RCC 7860 (cell line): ENCODE measurements around the gene TVP23C.

Experiments used
- DNase-seq: peaks from one replicate; pipeline ENCODE4 v3.0.0-alpha.2; 2015; ENCODE audit warnings: low spot score
- FAIRE-seq: peaks from 2 replicates; lab custom pipeline; 2012; peaks lifted over from hg19 to GRCh38; lab: Jason Lieb, UNC

Gene TVP23C

GRCh38 chr17:15498107-15498506 is 65.2 kb downstream of the TVP23C start:
- FAIRE-seq = no peak

GRCh38 chr17:15496735-15497670 is 66.3 kb downstream of the TVP23C start:
- no peak for DNase-seq
- FAIRE-seq = no peak

More at GRCh38 chr17:15498107-15498506, 65.2 kb downstream of the TVP23C start:
- DNase-seq = no peak

GRCh38 chr17:15494821-15495220 is 68.5 kb downstream of the TVP23C start:
- no peak for FAIRE-seq
- no peak for DNase-seq

GRCh38 chr17:15493693-15494035 is 69.6 kb downstream of the TVP23C start:
- FAIRE-seq = no peak

GRCh38 chr17:15492791-15493692 is 70.2 kb downstream of the TVP23C start:
- no peak for DNase-seq
- FAIRE-seq = no peak

More at GRCh38 chr17:15493693-15494035, 69.6 kb downstream of the TVP23C start:
- DNase-seq = no peak

- DNase-seq (no peak), FAIRE-seq (no peak)
Observed at GRCh38 chr17:15492186-15492585, 71.1 kb downstream of the TVP23C start.

- peak; percentile 61 for DNase-seq
- FAIRE-seq = no peak
Observed at GRCh38 chr17:15490634-15491261, 72.5 kb downstream of the TVP23C start.

- FAIRE-seq = no peak
- no peak for DNase-seq
Observed at GRCh38 chr17:15488557-15488956, 74.7 kb downstream of the TVP23C start.

- FAIRE-seq = no peak
Observed at GRCh38 chr17:15485045-15485444, 78.2 kb downstream of the TVP23C start.

GRCh38 chr17:15483431-15483830 is 79.9 kb downstream of the TVP23C start:
- DNase-seq (no peak), FAIRE-seq (no peak)

More at GRCh38 chr17:15485045-15485444, 78.2 kb downstream of the TVP23C start:
- DNase-seq = no peak

- FAIRE-seq = no peak
Observed at GRCh38 chr17:15482476-15482875, 80.8 kb downstream of the TVP23C start.

GRCh38 chr17:15481481-15481880 is 81.8 kb downstream of the TVP23C start:
- FAIRE-seq = no peak

More at GRCh38 chr17:15482476-15482875, 80.8 kb downstream of the TVP23C start:
- no peak for DNase-seq

GRCh38 chr17:15480204-15480603 is 83.1 kb downstream of the TVP23C start:
- DNase-seq = no peak
- no peak for FAIRE-seq

More at GRCh38 chr17:15481481-15481880, 81.8 kb downstream of the TVP23C start:
- no peak for DNase-seq

- DNase-seq (no peak), FAIRE-seq (no peak)
Observed at GRCh38 chr17:15479703-15480102, 83.6 kb downstream of the TVP23C start.

GRCh38 chr17:15478845-15479244 is 84.4 kb downstream of the TVP23C start:
- DNase-seq (no peak), FAIRE-seq (no peak)

GRCh38 chr17:15475631-15476354 is 87.5 kb downstream of the TVP23C start:
- no peak for FAIRE-seq
- DNase-seq = no peak

GRCh38 chr17:15472891-15473290 is 90.4 kb downstream of the TVP23C start:
- no peak for FAIRE-seq
- no peak for DNase-seq

GRCh38 chr17:15470536-15470935 is 92.7 kb downstream of the TVP23C start:
- DNase-seq = no peak
- no peak for FAIRE-seq

GRCh38 chr17:15469260-15469659 is 94.0 kb downstream of the TVP23C start:
- no peak for FAIRE-seq
- no peak for DNase-seq

GRCh38 chr17:15468126-15468525 is 95.2 kb downstream of the TVP23C start:
- FAIRE-seq (no peak), DNase-seq (no peak)
